ENCODE results near the gene FNIP2.

Gene FNIP2

GRCh38 chr4:158763462-158763861, 5.4 kb upstream of the FNIP2 start:
- DNase-seq = no peak

GRCh38 chr4:158766434-158767044, 2.3 kb upstream of the FNIP2 start:
- no peak for DNase-seq

- DNase-seq = no peak
Observed at GRCh38 chr4:158767451-158767850, 1.4 kb upstream of the FNIP2 start.

- no peak for DNase-seq
Observed at GRCh38 chr4:158769175-158769921, 522 bp downstream of the FNIP2 start.

GRCh38 chr4:158770671-158771070, 1.8 kb downstream of the FNIP2 start:
- no peak for DNase-seq

GRCh38 chr4:158771776-158772175, 3.0 kb downstream of the FNIP2 start:
- DNase-seq = no peak

- DNase-seq = no peak
Observed at GRCh38 chr4:158775091-158775651, 6.3 kb downstream of the FNIP2 start.

GRCh38 chr4:158776106-158776505, 7.3 kb downstream of the FNIP2 start:
- DNase-seq = no peak

GRCh38 chr4:158777423-158778155, 8.8 kb downstream of the FNIP2 start:
- DNase-seq = no peak

GRCh38 chr4:158778156-158778711, 9.4 kb downstream of the FNIP2 start:
- DNase-seq = no peak

GRCh38 chr4:158778712-158779111, 9.9 kb downstream of the FNIP2 start:
- no peak for DNase-seq

- no peak for DNase-seq
Observed at GRCh38 chr4:158781963-158782362, 13.1 kb downstream of the FNIP2 start.

- DNase-seq = no peak
Observed at GRCh38 chr4:158782551-158783360, 13.9 kb downstream of the FNIP2 start.

- no peak for DNase-seq
Observed at GRCh38 chr4:158783785-158784184, 15.0 kb downstream of the FNIP2 start.

- no peak for DNase-seq
Observed at GRCh38 chr4:158785718-158786117, 16.9 kb downstream of the FNIP2 start.

GRCh38 chr4:158786121-158786601, 17.3 kb downstream of the FNIP2 start:
- no peak for DNase-seq

GRCh38 chr4:158786955-158787354, 18.1 kb downstream of the FNIP2 start:
- DNase-seq = no peak

GRCh38 chr4:158787709-158788475, 19.1 kb downstream of the FNIP2 start:
- no peak for DNase-seq

GRCh38 chr4:158788516-158788915, 19.7 kb downstream of the FNIP2 start:
- no peak for DNase-seq

- no peak for DNase-seq
Observed at GRCh38 chr4:158789853-158790252, 21.0 kb downstream of the FNIP2 start.

GRCh38 chr4:158793021-158793420, 24.2 kb downstream of the FNIP2 start:
- DNase-seq = no peak

All from T1000 (cell line).